Coronary artery (tissue), 2 donors: Measurements from ENCODE around the gene CDC16.

Experiments
- DNase-seq: peaks from one replicate; pipeline ENCODE4 v3.0.0-alpha.2; 2017; ENCODE audit warnings: low spot score
- H3K27ac ChIP-seq, 2 donors: fragments of 200-600 bp; sonication (generic); one replicate each; pipeline ENCODE4 v1.5.1; 2016 to 2019
- H3K4me3 ChIP-seq: fragments of 200-600 bp; sonication (generic); 2 replicates; pipeline ENCODE4 v1.5.1; 2016; ENCODE audit warnings: mild to moderate bottlenecking, moderate library complexity
- TF ChIP-seq, protein P1 (sequence below): fragments of 200-600 bp; sonication (generic); IDR thresholded peaks from one replicate; pipeline ENCODE4 v1.5.1; 2019; ENCODE audit warnings: antibody characterized with exemption

CDC16 gene

GRCh38 chr13:114304346-114305034 is 69.8 kb downstream of the CDC16 start:
- no peak overlapping the region for H3K4me3 ChIP-seq
- no peak for DNase-seq
- TF ChIP-seq, protein P1, sequence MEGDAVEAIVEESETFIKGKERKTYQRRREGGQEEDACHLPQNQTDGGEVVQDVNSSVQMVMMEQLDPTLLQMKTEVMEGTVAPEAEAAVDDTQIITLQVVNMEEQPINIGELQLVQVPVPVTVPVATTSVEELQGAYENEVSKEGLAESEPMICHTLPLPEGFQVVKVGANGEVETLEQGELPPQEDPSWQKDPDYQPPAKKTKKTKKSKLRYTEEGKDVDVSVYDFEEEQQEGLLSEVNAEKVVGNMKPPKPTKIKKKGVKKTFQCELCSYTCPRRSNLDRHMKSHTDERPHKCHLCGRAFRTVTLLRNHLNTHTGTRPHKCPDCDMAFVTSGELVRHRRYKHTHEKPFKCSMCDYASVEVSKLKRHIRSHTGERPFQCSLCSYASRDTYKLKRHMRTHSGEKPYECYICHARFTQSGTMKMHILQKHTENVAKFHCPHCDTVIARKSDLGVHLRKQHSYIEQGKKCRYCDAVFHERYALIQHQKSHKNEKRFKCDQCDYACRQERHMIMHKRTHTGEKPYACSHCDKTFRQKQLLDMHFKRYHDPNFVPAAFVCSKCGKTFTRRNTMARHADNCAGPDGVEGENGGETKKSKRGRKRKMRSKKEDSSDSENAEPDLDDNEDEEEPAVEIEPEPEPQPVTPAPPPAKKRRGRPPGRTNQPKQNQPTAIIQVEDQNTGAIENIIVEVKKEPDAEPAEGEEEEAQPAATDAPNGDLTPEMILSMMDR, result no peak
- no peak overlapping the region for H3K27ac ChIP-seq

DNA sequence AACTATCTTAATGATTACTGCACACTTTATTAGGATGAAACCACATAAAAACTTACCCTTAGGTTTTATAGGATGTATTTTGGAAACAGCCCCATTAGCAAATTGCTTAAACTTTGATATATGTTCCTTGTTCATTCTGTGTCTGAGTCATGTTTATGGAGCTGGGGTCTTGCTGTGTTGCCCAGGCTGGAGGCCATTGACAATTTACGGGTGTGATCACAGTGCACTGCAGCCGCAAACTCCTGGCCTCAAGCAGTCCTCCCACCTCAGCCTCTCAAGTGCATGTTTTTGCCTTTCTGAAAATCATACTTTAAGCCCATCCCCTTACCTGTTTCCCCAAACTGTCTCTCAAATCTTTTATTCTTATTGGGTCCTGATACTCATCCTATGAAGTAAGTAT is 74.4 kb downstream of the CDC16 start:
- Histone ChIP-seq H3K4me3 (no peak overlapping the region), H3K27ac (no peak overlapping the region)
- DNase-seq, result no peak
- TF ChIP-seq, protein P1, result no peak

DNA sequence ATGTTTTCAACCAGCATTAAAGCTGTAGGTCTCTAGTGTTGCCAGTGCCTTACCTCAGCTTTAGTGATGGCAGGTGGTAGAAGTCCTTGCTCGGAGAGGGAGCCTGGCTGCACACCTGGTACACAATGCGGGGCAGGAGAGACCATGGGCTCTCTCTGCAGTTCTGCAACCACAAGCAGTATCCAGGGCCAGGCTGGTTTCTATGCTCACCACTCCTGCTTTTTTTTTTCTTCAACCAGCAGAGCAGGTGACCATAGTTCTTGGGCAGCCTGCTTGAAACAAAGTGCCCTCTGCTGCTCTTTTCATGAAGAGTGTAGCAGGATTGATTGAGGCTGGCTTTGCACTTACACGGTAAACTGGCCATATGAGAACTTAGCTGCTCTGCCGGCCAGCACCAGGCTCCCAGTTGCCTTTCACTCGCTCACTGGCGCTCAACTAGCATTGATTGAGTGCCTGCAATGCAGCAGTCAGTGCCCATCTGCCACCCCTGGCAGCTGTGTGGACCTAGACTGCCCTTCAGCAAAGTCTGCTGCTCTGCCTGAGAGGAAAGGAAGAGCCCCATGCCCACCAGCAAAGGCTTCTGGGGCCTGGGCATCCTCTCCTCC is 75.2 kb downstream of the CDC16 start:
- H3K4me3 ChIP-seq, result no peak overlapping the region
- no peak overlapping the region for H3K27ac ChIP-seq
- no peak for DNase-seq
- TF ChIP-seq, protein P1, result no peak

- Histone ChIP-seq H3K4me3 (no peak overlapping the region), H3K27ac (no peak overlapping the region)
- TF ChIP-seq, protein P1, result no peak
- no peak for DNase-seq
These were observed 76.3 kb downstream of the CDC16 start for GRCh38 chr13:114310956-114311355.

GRCh38 chr13:114311387-114311786 is 76.7 kb downstream of the CDC16 start:
- no peak overlapping the region for H3K4me3 ChIP-seq
- DNase-seq, result no peak
- TF ChIP-seq, protein P1, result no peak
- no peak overlapping the region for H3K27ac ChIP-seq

- no peak for DNase-seq
- Histone ChIP-seq H3K27ac (no peak overlapping the region), H3K4me3 (no peak overlapping the region)
- TF ChIP-seq, protein P1, result no peak
These were observed 77.2 kb downstream of the CDC16 start for GRCh38 chr13:114311908-114312307.
